Panc1 (cell line): ENCODE measurements around the gene PFN3. TPM values are rescaled to one million over a fixed set of nuclear protein-coding genes. Genes with fewer than 3 reads are reported as not detected.

Source experiments
- ATAC-seq: fragments of 200-7000 bp; cut with Tn5 transposase; 2 replicates; pipeline ENCODE4 v1.9.1; 2020; ENCODE audit warnings: mild to moderate bottlenecking, moderate library complexity
- BruUV-seq: library from RNA; stranded (reverse); fragments of 400-500 nt; replicated peaks from 2 replicates; lab custom pipeline; 2021; lab: Mats Ljungman, UMichigan
- CTCF ChIA-PET: fragments of 300-600 bp; sonication (Branson Sonifier 250); formaldehyde crosslinking; loops from one replicate; lab custom pipeline; 2022; ENCODE audit warnings: antibody characterized with exemption; lab: Charles Lee
- POLR2A ChIA-PET: fragments of 300-600 bp; sonication (Branson Sonifier 250); formaldehyde crosslinking; loops from one replicate; lab custom pipeline; 2022; ENCODE audit warnings: antibody characterized with exemption; lab: Charles Lee
- DNase-seq: peaks from one replicate; pipeline ENCODE4 v3.0.0-alpha.2; 2010; ENCODE audit warnings: low read depth, low spot score
- H3K27ac ChIP-seq: 2 replicates; pipeline ENCODE4 v1.5.1; 2011; ENCODE audit warnings: mild to moderate bottlenecking, low read length, inconsistent platforms
- H3K27me3 ChIP-seq: fragments of 200-500 bp; sonication (Bioruptor generic); 2 replicates; pipeline ENCODE4 v1.6.0; 2014; ENCODE audit warnings: low read length, inconsistent platforms; ENCODE audit not compliant: control insufficient read depth, insufficient read depth
- H3K36me3 ChIP-seq: fragments of 200-500 bp; sonication (Bioruptor generic); 2 replicates; pipeline ENCODE4 v1.5.1; 2014; ENCODE audit warnings: inconsistent platforms, mild to moderate bottlenecking, low read length, moderate library complexity; ENCODE audit not compliant: control insufficient read depth, insufficient read depth
- H3K4me1 ChIP-seq: 2 replicates; pipeline ENCODE4 v1.5.1; 2011; ENCODE audit warnings: inconsistent platforms, mild to moderate bottlenecking, low read length, moderate library complexity; ENCODE audit not compliant: control insufficient read depth, insufficient read depth
- H3K4me3 ChIP-seq, 2 experiments: 2 replicates each; pipeline ENCODE4 v1.5.1; 2011 to 2012; ENCODE audit warnings: low read depth in 2 of 2, low read length in 2 of 2, mild to moderate bottlenecking in 2 of 2, inconsistent platforms in 1 of 2, moderate library complexity in 1 of 2
- H3K9me3 ChIP-seq: fragments of 200-500 bp; sonication (Bioruptor generic); 2 replicates; pipeline ENCODE4 v1.5.1; 2014; ENCODE audit warnings: low read depth, mild to moderate bottlenecking, inconsistent platforms, low read length, moderate library complexity; ENCODE audit not compliant: control insufficient read depth, insufficient read depth
- POLR2AphosphoS5 ChIP-seq: IDR thresholded peaks from 2 replicates; pipeline ENCODE4 v1.6.1; 2012; ENCODE audit warnings: mild to moderate bottlenecking, low read depth, low read length, moderate library complexity
- REST ChIP-seq, 2 experiments: IDR thresholded peaks; 2 replicates each; pipeline ENCODE4 v1.6.1; 2011 to 2012; ENCODE audit warnings: low read depth in 2 of 2, control low read depth in 1 of 2, low read length in 1 of 2, mild to moderate bottlenecking in 1 of 2, moderate library complexity in 1 of 2; ENCODE audit not compliant: insufficient read depth in 1 of 2
- SIN3A ChIP-seq: IDR thresholded peaks from 2 replicates; pipeline ENCODE4 v1.6.1; 2012; ENCODE audit warnings: low read depth, mild to moderate bottlenecking, low read length, moderate library complexity, borderline replicate concordance; ENCODE audit not compliant: insufficient read depth
- TCF7L2 ChIP-seq: IDR thresholded peaks from 2 replicates; pipeline ENCODE4 v1.6.1; 2011; ENCODE audit warnings: mild to moderate bottlenecking, low read depth, low read length, inconsistent platforms
- in situ Hi-C: cut with HindIII; loops from 2 replicates; pipeline ENCODE4 v1.10.0; 2016; ENCODE audit warnings: low sequenced_read_pairs, low pct_unique_long_range_greater_than_20kb
- intact Hi-C: fragments of 100-400 bp; cut with micrococcal nuclease; formaldehyde crosslinking; loops from one replicate; pipeline ENCODE4 v1.10.0; 2022; ENCODE audit not compliant: unreplicated experiment
- total RNA-seq: library from RNA; stranded (reverse); gene quantifications from one replicate; pipeline ENCODE4 v1.2.1, GENCODE V29; 2021; ENCODE audit not compliant: unreplicated experiment
- TF ChIP-seq, protein P1 (sequence below): fragments of 450-650 bp; IDR thresholded peaks from 2 replicates; pipeline ENCODE4 v1.5.1; 2017; ENCODE audit warnings: mild to moderate bottlenecking

PFN3 gene
- total RNA-seq, 1 experiment from 2014 or later, result not detected

DNA sequence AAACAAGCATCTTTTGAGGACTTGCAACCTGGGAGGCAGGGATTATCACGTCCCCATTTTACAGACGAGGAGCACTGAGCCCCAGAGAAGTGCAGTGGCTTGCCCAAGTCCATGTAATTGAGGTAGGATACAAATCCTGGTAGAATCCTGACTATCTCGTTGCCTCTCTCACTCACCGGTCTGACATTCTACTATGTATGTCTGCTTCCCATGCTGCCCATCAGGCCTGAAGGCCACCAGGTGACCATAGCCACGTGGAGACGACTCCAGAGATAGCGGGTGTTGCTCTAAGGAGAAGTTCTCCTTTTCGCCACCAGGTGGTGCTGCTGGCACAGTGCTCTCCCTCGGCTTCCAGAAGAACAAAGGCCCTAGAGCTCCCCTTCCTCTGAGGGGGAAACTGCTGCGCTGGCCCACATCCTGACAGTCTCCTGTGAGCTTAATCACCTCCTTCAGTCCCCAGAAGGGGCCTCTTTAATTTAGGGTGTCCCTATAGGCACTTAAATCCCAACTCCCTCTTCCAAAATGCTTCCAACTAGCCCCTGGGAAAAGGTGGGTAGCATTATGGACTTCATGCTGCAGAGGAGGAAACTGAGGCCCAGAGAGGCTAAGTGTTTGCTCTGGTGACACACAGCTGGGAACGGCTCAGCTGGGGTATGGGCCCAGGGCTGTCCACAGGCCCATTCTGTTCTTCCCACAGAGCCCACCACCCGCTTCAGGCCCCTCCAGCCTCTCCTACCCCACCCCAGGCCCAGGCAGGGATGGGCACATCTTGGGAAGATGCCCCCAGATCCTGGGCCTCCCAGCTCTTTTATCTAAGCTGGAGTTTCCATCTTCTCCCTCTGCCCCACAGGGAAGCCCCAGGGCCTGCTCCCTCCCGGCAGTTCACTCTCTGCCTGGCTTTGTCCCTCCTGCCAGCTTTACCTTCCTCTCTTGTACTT, 9.8 kb downstream of the PFN3 start:
- BruUV-seq, result no TSS peak
- Histone ChIP-seq H3K27ac (peak overlapping the region; percentile 60; the same call in 1 of the 2 replicates), H3K4me3 (no peak overlapping the region), H3K27me3 (no peaks in the 10 kb centered on the region), H3K9me3 (no peaks in the 10 kb centered on the region), H3K36me3 (no peaks in the 10 kb centered on the region), H3K4me1 (peaks cover 3% of the 10 kb centered on the region; the same call in 1 of the 2 replicates)
- CTCF ChIA-PET, result interaction anchor here (0.5 to 2.6 kb wide), 13 partner anchors 12 to 117 kb away, joined by 3 to 34 read pairs (median 5); partner anchors contain the start of genes F12 and PDLIM7
- DNase-seq (no peak), ATAC-seq (peak; percentile 92)
- POLR2A ChIA-PET, result interaction anchor here (0.5 kb wide), 1 partner anchor 413 kb away, joined by 8 read pairs; no protein-coding TSS in a partner anchor
- intact Hi-C loops, result loop anchor here (5.0 kb wide), 1 partner anchor 107 kb away; the partner anchor contains the start of gene PDLIM7
- in situ Hi-C loops, result no loop called here
- no peak for TF ChIP-seq SIN3A
- TF ChIP-seq TCF7L2, result no peak
- no peak for TF ChIP-seq REST (IDR thresholded peaks at IDR 0.05; ENCODE audit: insufficient read depth in 1 of 2, low read depth in 2 of 2, low read length in 1 of 2)
- TF ChIP-seq POLR2AphosphoS5, result no peak
- TF ChIP-seq, protein P1, sequence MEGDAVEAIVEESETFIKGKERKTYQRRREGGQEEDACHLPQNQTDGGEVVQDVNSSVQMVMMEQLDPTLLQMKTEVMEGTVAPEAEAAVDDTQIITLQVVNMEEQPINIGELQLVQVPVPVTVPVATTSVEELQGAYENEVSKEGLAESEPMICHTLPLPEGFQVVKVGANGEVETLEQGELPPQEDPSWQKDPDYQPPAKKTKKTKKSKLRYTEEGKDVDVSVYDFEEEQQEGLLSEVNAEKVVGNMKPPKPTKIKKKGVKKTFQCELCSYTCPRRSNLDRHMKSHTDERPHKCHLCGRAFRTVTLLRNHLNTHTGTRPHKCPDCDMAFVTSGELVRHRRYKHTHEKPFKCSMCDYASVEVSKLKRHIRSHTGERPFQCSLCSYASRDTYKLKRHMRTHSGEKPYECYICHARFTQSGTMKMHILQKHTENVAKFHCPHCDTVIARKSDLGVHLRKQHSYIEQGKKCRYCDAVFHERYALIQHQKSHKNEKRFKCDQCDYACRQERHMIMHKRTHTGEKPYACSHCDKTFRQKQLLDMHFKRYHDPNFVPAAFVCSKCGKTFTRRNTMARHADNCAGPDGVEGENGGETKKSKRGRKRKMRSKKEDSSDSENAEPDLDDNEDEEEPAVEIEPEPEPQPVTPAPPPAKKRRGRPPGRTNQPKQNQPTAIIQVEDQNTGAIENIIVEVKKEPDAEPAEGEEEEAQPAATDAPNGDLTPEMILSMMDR, result peak; percentile 97

- in situ Hi-C loops (no loop called here), intact Hi-C loops (loop anchor here (5.0 kb wide), 1 partner anchor 108 kb away; the partner anchor contains the start of gene PDLIM7)
- Histone ChIP-seq H3K27me3 (no peaks in the 10 kb centered on the region), H3K4me3 (no peak overlapping the region), H3K36me3 (no peaks in the 10 kb centered on the region), H3K9me3 (no peaks in the 10 kb centered on the region), H3K4me1 (peaks cover 3% of the 10 kb centered on the region; the same call in 1 of the 2 replicates), H3K27ac (no peak overlapping the region)
- TF ChIP-seq TCF7L2 (no peak), POLR2AphosphoS5 (no peak), REST (IDR thresholded peaks at IDR 0.05; ENCODE audit: insufficient read depth in 1 of 2, low read depth in 2 of 2, low read length in 1 of 2) (no peak), SIN3A (no peak)
- TF ChIP-seq, protein P1, result no peak
- ATAC-seq (no peak), DNase-seq (no peak)
- BruUV-seq, result no TSS peak
- CTCF ChIA-PET, result interaction anchor here (0.5 to 2.6 kb wide), 8 partner anchors 11 to 79 kb away, joined by 3 to 34 read pairs (median 6); no protein-coding TSS in a partner anchor
- POLR2A ChIA-PET, result no interaction called here
Observed at GRCh38 chr5:177389241-177390169, 11.0 kb downstream of the PFN3 start.
